ENCODE results near the gene SNX24.

DNA sequence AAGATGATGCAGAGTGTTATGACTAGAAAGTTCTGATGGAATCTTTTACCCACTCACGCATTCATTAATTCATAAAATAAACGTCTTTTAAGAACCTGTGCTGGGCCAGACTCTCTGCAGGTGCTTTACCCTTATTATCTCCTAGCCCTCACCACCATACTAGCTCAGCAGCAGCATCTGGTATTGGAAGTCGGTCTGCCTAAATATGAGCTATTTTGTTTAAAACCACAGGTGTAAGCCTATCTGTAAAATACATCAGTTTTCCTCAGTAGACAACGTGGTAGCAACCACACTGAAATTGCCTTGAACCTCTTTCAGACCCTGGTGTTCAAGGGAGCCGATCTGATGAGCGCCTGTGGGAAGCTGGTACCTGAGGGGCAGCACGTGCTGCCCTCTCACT lies 121.7 kb downstream of the SNX24 start:
- TF ChIP-seq ZBTB33 (IDR thresholded peaks at IDR 0.05): no peak
- TF ChIP-seq, protein P1, sequence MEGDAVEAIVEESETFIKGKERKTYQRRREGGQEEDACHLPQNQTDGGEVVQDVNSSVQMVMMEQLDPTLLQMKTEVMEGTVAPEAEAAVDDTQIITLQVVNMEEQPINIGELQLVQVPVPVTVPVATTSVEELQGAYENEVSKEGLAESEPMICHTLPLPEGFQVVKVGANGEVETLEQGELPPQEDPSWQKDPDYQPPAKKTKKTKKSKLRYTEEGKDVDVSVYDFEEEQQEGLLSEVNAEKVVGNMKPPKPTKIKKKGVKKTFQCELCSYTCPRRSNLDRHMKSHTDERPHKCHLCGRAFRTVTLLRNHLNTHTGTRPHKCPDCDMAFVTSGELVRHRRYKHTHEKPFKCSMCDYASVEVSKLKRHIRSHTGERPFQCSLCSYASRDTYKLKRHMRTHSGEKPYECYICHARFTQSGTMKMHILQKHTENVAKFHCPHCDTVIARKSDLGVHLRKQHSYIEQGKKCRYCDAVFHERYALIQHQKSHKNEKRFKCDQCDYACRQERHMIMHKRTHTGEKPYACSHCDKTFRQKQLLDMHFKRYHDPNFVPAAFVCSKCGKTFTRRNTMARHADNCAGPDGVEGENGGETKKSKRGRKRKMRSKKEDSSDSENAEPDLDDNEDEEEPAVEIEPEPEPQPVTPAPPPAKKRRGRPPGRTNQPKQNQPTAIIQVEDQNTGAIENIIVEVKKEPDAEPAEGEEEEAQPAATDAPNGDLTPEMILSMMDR (IDR thresholded peaks at IDR 0.05; ENCODE audit: low read depth, low read length, missing input control): no peak
- TF ChIP-seq TAF1 (conservative IDR thresholded peaks at IDR 0.05): no peak
- TF ChIP-seq SP1 (IDR thresholded peaks at IDR 0.05): no peak
